H1 (cell line): Measurements from ENCODE around the gene FUT2. TPM values are rescaled to one million over a fixed set of nuclear protein-coding genes. Genes with fewer than 3 reads are reported as not detected.

ENCODE experiments used
- CTCF ChIA-PET: fragments of 300-600 bp; sonication (Branson Sonifier 250); formaldehyde crosslinking; loops from one replicate; lab custom pipeline; 2021; ENCODE audit not compliant: partially characterized antibody; lab: Charles Lee
- POLR2A ChIA-PET: fragments of 300-600 bp; sonication (Branson Sonifier 250); formaldehyde crosslinking; loops from one replicate; lab custom pipeline; 2021; ENCODE audit warnings: inconsistent platforms; ENCODE audit not compliant: partially characterized antibody; lab: Charles Lee
- DNase-seq, 2 experiments: peaks; one replicate each; pipeline versions ENCODE4 v3.0.0 to v3.0.0-alpha.2; 2010 to 2022; ENCODE audit warnings: low spot score in 2 of 2, low read depth in 1 of 2, mixed read lengths in 1 of 2
- FAIRE-seq: peaks from 2 replicates; lab custom pipeline; 2011; peaks lifted over from hg19 to GRCh38; lab: Jason Lieb, UNC
- H2AFZ ChIP-seq: 2 replicates; pipeline ENCODE4 v1.8.1; 2012; ENCODE audit warnings: low read length, inconsistent platforms
- H2AK5ac ChIP-seq: 2 replicates; pipeline ENCODE4 v1.6.1; 2013; ENCODE audit warnings: low read depth, low read length
- H2BK120ac ChIP-seq: replicated peaks from 2 replicates; pipeline ENCODE3; 2013; ENCODE audit warnings: low read depth, low read length, inconsistent platforms
- H2BK12ac ChIP-seq: 2 replicates; pipeline ENCODE4 v1.6.1; 2013; ENCODE audit warnings: low read depth, low read length
- H2BK15ac ChIP-seq: 2 replicates; pipeline ENCODE4 v1.6.1; 2013; ENCODE audit warnings: low read length
- H2BK20ac ChIP-seq: 2 replicates; pipeline ENCODE4 v1.6.1; 2013; ENCODE audit warnings: low read length
- H2BK5ac ChIP-seq: 2 replicates; pipeline ENCODE4 v1.6.1; 2013; ENCODE audit warnings: low read depth, low read length
- H3K14ac ChIP-seq: 2 replicates; pipeline ENCODE4 v1.6.1; 2013; ENCODE audit warnings: inconsistent platforms; ENCODE audit not compliant: insufficient read length
- H3K18ac ChIP-seq: 2 replicates; pipeline ENCODE4 v1.6.1; 2013; ENCODE audit warnings: low read length; ENCODE audit errors: extremely low read depth
- H3K23ac ChIP-seq: 2 replicates; pipeline ENCODE4 v1.6.1; 2013; ENCODE audit warnings: inconsistent platforms; ENCODE audit not compliant: insufficient read length
- H3K23me2 ChIP-seq: 2 replicates; pipeline ENCODE4 v1.6.1; 2013; ENCODE audit warnings: low read depth, low read length
- H3K27ac ChIP-seq: 2 replicates; pipeline ENCODE4 v1.6.1; 2011; ENCODE audit warnings: low read depth, low read length, inconsistent platforms
- H3K27me3 ChIP-seq, 4 experiments: replicated peaks in 1 of 4; 1 replicate in 1 of 4; 2 replicates in 3 of 4; pipeline versions ENCODE4 v1.6.1 to v1.8.1; 2011 to 2013; ENCODE audit warnings: low read length in 3 of 4, mild to moderate bottlenecking in 3 of 4, inconsistent platforms in 2 of 4, mixed read lengths in 2 of 4, moderate library complexity in 1 of 4; ENCODE audit not compliant: control insufficient read depth in 3 of 4, insufficient read depth in 3 of 4; ENCODE audit errors: extremely low read depth in 1 of 4
- H3K36me3 ChIP-seq, 4 experiments: 2 replicates each; pipeline versions ENCODE4 v1.6.1 to v1.8.1; 2011 to 2013; ENCODE audit warnings: mild to moderate bottlenecking in 4 of 4, low read length in 3 of 4, moderate library complexity in 2 of 4, control low read depth in 1 of 4, inconsistent platforms in 1 of 4; ENCODE audit not compliant: insufficient read depth in 4 of 4, control insufficient read depth in 2 of 4
- H3K4ac ChIP-seq: replicated peaks from 2 replicates; pipeline ENCODE3; 2013; ENCODE audit warnings: low read length, low read depth, mixed read lengths, inconsistent platforms; ENCODE audit not compliant: insufficient read length
- H3K4me1 ChIP-seq, 4 experiments: replicated peaks in 1 of 4; 1 replicate in 1 of 4; 2 replicates in 3 of 4; pipeline versions ENCODE4 v1.6.1 to v1.8.1; 2011 to 2013; ENCODE audit warnings: low read length in 3 of 4, inconsistent platforms in 2 of 4, mixed read lengths in 1 of 4; ENCODE audit not compliant: insufficient read depth in 4 of 4, control insufficient read depth in 3 of 4
- H3K4me2 ChIP-seq, 2 experiments: 2 replicates each; pipeline versions ENCODE4 v1.6.1 to v1.8.1; 2011 to 2013; ENCODE audit warnings: low read depth in 2 of 2, low read length in 2 of 2, control low read depth in 1 of 2, inconsistent platforms in 1 of 2, mild to moderate bottlenecking in 1 of 2; ENCODE audit not compliant: insufficient read depth in 1 of 2
- H3K4me3 ChIP-seq, 4 experiments: fragments of 200-600, 300-600 bp in 1 of 4; sonication (generic), shearing (Covaris generic), sonication (Bioruptor Twin) in 1 of 4; 2 replicates each; pipeline versions ENCODE4 v1.5.1 to v1.8.1; 2011 to 2016; ENCODE audit warnings: low read length in 4 of 4, low read depth in 3 of 4, control low read depth in 2 of 4, inconsistent platforms in 2 of 4, mild to moderate bottlenecking in 2 of 4, mixed read lengths in 1 of 4, moderate library complexity in 1 of 4; ENCODE audit not compliant: insufficient read depth in 2 of 4; ENCODE audit errors: extremely low read depth in 1 of 4
- H3K56ac ChIP-seq: replicated peaks from 2 replicates; pipeline ENCODE3; 2013; ENCODE audit warnings: low read depth, mild to moderate bottlenecking, mixed read lengths, low read length, inconsistent platforms; ENCODE audit not compliant: insufficient read length
- H3K79me1 ChIP-seq: 2 replicates; pipeline ENCODE4 v1.6.1; 2013; ENCODE audit warnings: low read depth, low read length, control low read depth
- H3K79me2 ChIP-seq, 2 experiments: 2 replicates each; pipeline versions ENCODE4 v1.6.1 to v1.8.1; 2012 to 2013; ENCODE audit warnings: low read length in 2 of 2, mild to moderate bottlenecking in 2 of 2, inconsistent platforms in 1 of 2; ENCODE audit not compliant: insufficient read depth in 2 of 2, control insufficient read depth in 1 of 2
- H3K9ac ChIP-seq, 4 experiments: replicated peaks in 1 of 4; 1 replicate in 1 of 4; 2 replicates in 3 of 4; pipeline versions ENCODE4 v1.6.1 to v1.8.1; 2011 to 2013; ENCODE audit warnings: low read depth in 3 of 4, low read length in 3 of 4, control low read depth in 2 of 4, mild to moderate bottlenecking in 2 of 4, moderate library complexity in 2 of 4, inconsistent platforms in 1 of 4; ENCODE audit errors: extremely low read depth in 1 of 4
- H3K9me3 ChIP-seq, 2 experiments: 2 replicates each; pipeline versions ENCODE4 v1.6.1 to v1.8.1; 2012 to 2013; ENCODE audit warnings: mild to moderate bottlenecking in 2 of 2, moderate library complexity in 2 of 2, control low read depth in 1 of 2, inconsistent platforms in 1 of 2, low read depth in 1 of 2, low read length in 1 of 2, mixed read lengths in 1 of 2; ENCODE audit not compliant: insufficient read depth in 2 of 2
- H4K20me1 ChIP-seq, 2 experiments: replicated peaks in 1 of 2; 2 replicates each; pipeline versions ENCODE3 to v1.8.1; 2011 to 2013; ENCODE audit warnings: inconsistent platforms in 2 of 2, low read length in 2 of 2, mild to moderate bottlenecking in 1 of 2; ENCODE audit not compliant: insufficient read depth in 2 of 2, control insufficient read depth in 1 of 2
- H4K5ac ChIP-seq: 2 replicates; pipeline ENCODE4 v1.6.1; 2013; ENCODE audit warnings: low read length, low read depth, mixed read lengths, inconsistent platforms; ENCODE audit not compliant: insufficient read length
- H4K8ac ChIP-seq: 2 replicates; pipeline ENCODE4 v1.8.0; 2013; ENCODE audit warnings: mild to moderate bottlenecking, moderate library complexity, low read length, inconsistent platforms; ENCODE audit not compliant: insufficient read depth; ENCODE audit errors: extremely low read depth
- H4K91ac ChIP-seq: replicated peaks from 2 replicates; pipeline ENCODE3; 2013; ENCODE audit warnings: low read length, mixed read lengths, inconsistent platforms; ENCODE audit not compliant: insufficient read length
- BACH1 ChIP-seq: IDR thresholded peaks from 2 replicates; pipeline ENCODE4 v1.6.1; 2012; ENCODE audit warnings: low read length, improper control_type of control experiment
- CTBP2 ChIP-seq: IDR thresholded peaks from 2 replicates; pipeline ENCODE4 v1.7.0; 2011; ENCODE audit warnings: borderline replicate concordance, mild to moderate bottlenecking, moderate library complexity, mixed read lengths, low read length; ENCODE audit not compliant: insufficient read depth, insufficient read length
- KDM4A ChIP-seq: IDR thresholded peaks from one replicate; pipeline ENCODE4 v1.7.1; 2012; ENCODE audit warnings: low read depth, mild to moderate bottlenecking, moderate library complexity, low read length, inconsistent platforms; ENCODE audit not compliant: severe bottlenecking
- PHF8 ChIP-seq: fragments of 200-600 bp; sonication (generic); conservative IDR thresholded peaks from 2 replicates; pipeline ENCODE4 v1.7.1; 2012; ENCODE audit warnings: low read depth, mild to moderate bottlenecking, inconsistent platforms, low read length, moderate library complexity
- SP1 ChIP-seq: IDR thresholded peaks from 2 replicates; pipeline ENCODE4 v1.6.1; 2011; ENCODE audit warnings: low read depth, low read length
- WGBS, 2 experiments: shearing (Covaris generic) in 1 of 2; methylation state at CpG; one replicate each; pipeline versions ENCODE4 v1.1.6 to v1.1.7; 2013 to 2015; ENCODE audit warnings: low lambda C conversion rate in 2 of 2, mixed read lengths in 2 of 2, inconsistent platforms in 1 of 2, low coverage in 1 of 2, missing lambda C conversion rate in 1 of 2; ENCODE audit not compliant: insufficient replicate concordance in 2 of 2, insufficient coverage in 1 of 2, insufficient read length in 1 of 2; ENCODE audit errors: extremely low coverage in 1 of 2, missing lambda C conversion rate in 1 of 2; 5-methylcytosine and 5-hydroxymethylcytosine counted together
- polyA plus RNA-seq, 7 experiments: library from polyadenylated mRNA; depleted of rRNA in 3 of 7; stranded (reverse) in 5 of 7; unstranded in 2 of 7; fragments of >200 nt in 5 of 7; fragments of 200-250 nt in 2 of 7; gene quantifications; 1 replicate in 5 of 7; 2 replicates in 1 of 7; 4 replicates in 1 of 7; pipeline versions ENCODE4 v1.2.1 to v1.2.3, GENCODE V29; 2011 to 2013; ENCODE audit warnings: missing spikeins in 2 of 7, mixed read lengths in 2 of 7
- total RNA-seq: library from RNA; stranded (reverse); fragmentation: NEBNext Ultra II Directional; extraction: Animal tissue kit (Norgen Biotek cat#: 25700); gene quantifications from 2 replicates; pipeline ENCODE4 v1.2.1, GENCODE V29; 2021

Gene FUT2
- total and polyA plus RNA-seq, 2 of the 8 experiments (the other 6 are each of a cell fraction or from before 2014, with no cell fraction given), result 5.0 to 5.6 TPM

- no peak overlapping the region for H2BK20ac ChIP-seq
- ChIA-PET CTCF (interaction anchor here (0.9 to 8.2 kb wide), 8 partner anchors 10 to 120 kb away, joined by 3 to 53 read pairs (median 5); partner anchors contain the start of genes CA11 and HSD17B14), POLR2A (interaction anchor here (0.7 to 7.7 kb wide), 11 partner anchors 10 to 70 kb away, joined by 3 to 59 read pairs (median 3); partner anchors contain the start of genes CA11, FGF21 and FUT2)
- no peak overlapping the region for H2BK15ac ChIP-seq
- no peak overlapping the region for H4K5ac ChIP-seq
- no peak overlapping the region for H3K23ac ChIP-seq
- no peak overlapping the region; the same call in 1 of the 2 replicates for H3K18ac ChIP-seq
- H2BK120ac ChIP-seq, result no peak overlapping the region
- no peak overlapping the region for H3K4ac ChIP-seq
- peak overlapping the region; percentile 42 for H4K8ac ChIP-seq
- H3K4me2 ChIP-seq, result peak overlapping the region in 1 of 2 experiments; percentile 78; a peak in 1 of 4 replicates
- H3K27me3 ChIP-seq, result no peaks in the 10 kb centered on the region
- H3K4me1 ChIP-seq, result peaks cover 0 to 31% (median 14%) of the 10 kb centered on the region in 4 experiments; a peak in 6 of 7 replicates
- no peak overlapping the region for H3K56ac ChIP-seq
- no peak overlapping the region for H2BK5ac ChIP-seq
- H3K9ac ChIP-seq, result no peak overlapping the region
- H4K91ac ChIP-seq, result no peak overlapping the region
- H3K79me2 ChIP-seq, result no peaks in the 10 kb centered on the region
- FAIRE-seq (no peak), DNase-seq (no peak)
- no peak overlapping the region for H2AFZ ChIP-seq
- no peaks in the 10 kb centered on the region for H3K79me1 ChIP-seq
- H3K23me2 ChIP-seq, result peaks cover 19% of the 10 kb centered on the region; the same call in 1 of the 2 replicates
- H2BK12ac ChIP-seq, result 0 out of 2 replicates have a peak overlapping the region, but pooled peaks have one; percentile 27
- H3K9me3 ChIP-seq, result 0 out of 4 replicates have a peak, but pooled peaks cover 0 to 3% of the 10 kb centered on the region in 2 experiments
- H3K4me3 ChIP-seq, result no peak overlapping the region
- no peaks in the 10 kb centered on the region for H3K36me3 ChIP-seq
- WGBS, 2 experiments, result 89% methylated on average over 19 of the region's 19 CpGs; no CpG with 5 or more reads in 1 of the 2 experiments
- H2AK5ac ChIP-seq, result 0 out of 2 replicates have a peak overlapping the region, but pooled peaks have one; percentile 3
- H3K27ac ChIP-seq, result no peak overlapping the region
- H3K14ac ChIP-seq, result no peak overlapping the region
- no peaks in the 10 kb centered on the region for H4K20me1 ChIP-seq
- TF ChIP-seq SP1, result no peak
- no peak for TF ChIP-seq PHF8
- TF ChIP-seq CTBP2, result no peak
- TF ChIP-seq BACH1, result no peak
- no peak for TF ChIP-seq KDM4A
Observed at GRCh38 chr19:48715681-48716171, 20.0 kb downstream of the FUT2 start.
